HEK293T (cell line): ENCODE results near the gene SPATA6L.

ENCODE experiments used
- CTCF ChIA-PET: fragments of 350-600 bp; formaldehyde crosslinking; extraction: SDS; loops from one replicate; lab custom pipeline; 2021; ENCODE audit warnings: antibody characterized with exemption, inconsistent platforms; lab: Yijun Ruan, JAX
- POLR2A ChIA-PET: fragments of 350-600 bp; formaldehyde crosslinking; extraction: SDS; loops from one replicate; lab custom pipeline; 2020; ENCODE audit warnings: antibody characterized with exemption, inconsistent platforms; lab: Yijun Ruan, JAX
- DNase-seq: peaks from one replicate; pipeline ENCODE4 v3.0.0; 2012; ENCODE audit warnings: mixed read lengths; ENCODE audit errors: extremely low spot score
- ARNT ChIP-seq: fragments of 450-650 bp; IDR thresholded peaks from 2 replicates; pipeline ENCODE4 v1.6.1; 2017; ENCODE audit warnings: mild to moderate bottlenecking
- BHLHE40 ChIP-seq: fragments of 450-650 bp; IDR thresholded peaks from 2 replicates; pipeline ENCODE4 v1.6.1; 2016; ENCODE audit warnings: mild to moderate bottlenecking, moderate library complexity, borderline replicate concordance
- CTBP1 ChIP-seq: fragments of 450-650 bp; IDR thresholded peaks from 2 replicates; pipeline ENCODE4 v1.6.1; 2016; ENCODE audit warnings: borderline replicate concordance
- ELF4 ChIP-seq: fragments of 450-650 bp; IDR thresholded peaks from 2 replicates; pipeline ENCODE4 v1.6.1; 2017; ENCODE audit warnings: antibody characterized with exemption
- FOXA1 ChIP-seq: fragments of 450-650 bp; IDR thresholded peaks from 2 replicates; pipeline ENCODE4 v1.6.1; 2016; ENCODE audit warnings: mild to moderate bottlenecking
- FOXK2 ChIP-seq: fragments of 450-650 bp; IDR thresholded peaks from 2 replicates; pipeline ENCODE4 v1.6.1; 2016; ENCODE audit warnings: mild to moderate bottlenecking
- FOXM1 ChIP-seq: fragments of 450-650 bp; IDR thresholded peaks from 2 replicates; pipeline ENCODE4 v1.6.1; 2017; ENCODE audit warnings: mild to moderate bottlenecking, borderline replicate concordance
- HDGF ChIP-seq: fragments of 450-650 bp; IDR thresholded peaks from 2 replicates; pipeline ENCODE4 v1.6.1; 2017; ENCODE audit warnings: antibody characterized with exemption, borderline replicate concordance
- L3MBTL2 ChIP-seq: fragments of 450-650 bp; conservative IDR thresholded peaks from 2 replicates; pipeline ENCODE4 v1.6.1; 2016; ENCODE audit warnings: mild to moderate bottlenecking
- LEF1 ChIP-seq: fragments of 450-650 bp; IDR thresholded peaks from 2 replicates; pipeline ENCODE4 v1.6.1; 2017; ENCODE audit warnings: mild to moderate bottlenecking, borderline replicate concordance
- NFRKB ChIP-seq: fragments of 450-650 bp; IDR thresholded peaks from 2 replicates; pipeline ENCODE4 v1.6.1; 2016; ENCODE audit warnings: mild to moderate bottlenecking, moderate library complexity
- PKNOX1 ChIP-seq: fragments of 450-650 bp; IDR thresholded peaks from 2 replicates; pipeline ENCODE4 v1.6.1; 2016
- SP1 ChIP-seq: fragments of 450-650 bp; IDR thresholded peaks from 2 replicates; pipeline ENCODE4 v1.6.1; 2017
- SUZ12 ChIP-seq: fragments of 450-650 bp; IDR thresholded peaks from 2 replicates; pipeline ENCODE4 v1.6.1; 2016; ENCODE audit warnings: mild to moderate bottlenecking
- TARDBP ChIP-seq: fragments of 450-650 bp; IDR thresholded peaks from 2 replicates; pipeline ENCODE4 v1.6.1; 2016
- ZNF384 ChIP-seq: fragments of 450-650 bp; IDR thresholded peaks from 2 replicates; pipeline ENCODE4 v1.6.1; 2016

Gene SPATA6L

GRCh38 chr9:4603830-4604229, 62.5 kb downstream of the SPATA6L start:
- CTCF ChIA-PET = interaction anchor here (0.9 kb wide), 1 partner anchor 157 kb away, joined by 4 read pairs; no protein-coding TSS in a partner anchor
- POLR2A ChIA-PET = interaction anchor here (0.6 kb wide), 1 partner anchor 76 kb away, joined by 3 read pairs; the partner anchor contains the start of gene CDC37L1
- DNase-seq = no peak
- TF ChIP-seq ELF4 = no peak

DNA sequence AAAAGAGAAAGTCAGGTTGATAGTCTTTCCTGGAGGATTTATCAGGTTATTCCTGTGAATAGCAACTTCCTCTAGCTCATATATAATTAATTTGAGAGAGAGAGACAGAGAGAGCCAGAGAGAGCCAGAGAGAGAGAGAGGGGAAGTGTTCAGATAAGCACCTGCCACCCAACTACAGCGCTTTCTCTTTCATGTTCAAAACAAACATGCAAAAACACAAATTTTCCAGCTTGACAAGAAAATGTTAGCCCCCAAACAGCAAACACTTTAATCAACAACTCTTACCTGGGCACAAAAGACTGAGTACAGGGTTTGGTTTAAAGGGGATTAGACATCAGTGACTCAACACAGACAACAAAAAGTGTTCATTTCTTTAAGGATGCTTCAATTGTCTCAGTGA, 65.9 kb downstream of the SPATA6L start:
- CTCF ChIA-PET = no interaction called here
- POLR2A ChIA-PET = no interaction called here
- DNase-seq = no peak
- no peak for TF ChIP-seq FOXK2
- TF ChIP-seq FOXM1 = no peak
- TF ChIP-seq ARNT = no peak
- no peak for TF ChIP-seq SUZ12
- TF ChIP-seq PKNOX1 = no peak

DNA sequence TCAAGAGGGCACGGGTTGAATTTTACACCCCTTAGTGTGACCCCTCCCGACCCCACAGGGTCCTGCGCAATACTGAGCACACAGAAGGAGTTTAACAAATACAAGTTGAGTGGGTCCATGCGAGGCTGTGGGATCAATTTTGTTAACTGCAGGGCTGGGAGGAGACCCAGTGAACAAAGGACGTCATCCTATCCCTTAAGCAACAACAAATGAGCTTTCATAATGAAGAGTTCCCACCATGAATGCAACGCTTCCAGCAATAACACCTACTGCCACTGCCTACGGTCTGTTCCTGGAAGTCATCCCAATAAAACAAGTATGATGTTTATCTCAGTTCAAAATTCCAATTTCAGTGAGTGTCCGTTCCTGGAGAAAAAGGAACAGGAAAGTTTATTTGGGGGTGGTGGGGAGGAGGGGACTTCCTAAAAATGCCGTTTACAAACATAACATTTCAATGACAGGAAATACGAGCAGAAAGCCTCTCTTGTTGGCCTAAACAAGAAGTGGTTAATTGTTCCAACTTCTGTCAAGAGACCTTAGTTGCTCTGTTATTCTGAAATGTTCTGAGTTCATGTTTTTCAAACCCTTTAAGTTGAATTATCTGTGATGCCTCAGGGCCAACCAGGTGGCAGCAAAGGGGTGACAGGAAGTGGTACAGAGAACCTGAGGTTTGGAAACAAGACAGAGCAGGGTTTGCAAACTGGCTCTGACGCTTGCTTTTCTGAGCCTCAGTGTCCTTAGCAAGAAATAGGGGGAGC, 69.9 kb downstream of the SPATA6L start:
- CTCF ChIA-PET = no interaction called here
- POLR2A ChIA-PET = no interaction called here
- TF ChIP-seq FOXM1 (no peak), ELF4 (no peak), TARDBP (no peak), ZNF384 (no peak), SUZ12 (no peak), CTBP1 (no peak), LEF1 (no peak)
- DNase-seq = no peak

DNA sequence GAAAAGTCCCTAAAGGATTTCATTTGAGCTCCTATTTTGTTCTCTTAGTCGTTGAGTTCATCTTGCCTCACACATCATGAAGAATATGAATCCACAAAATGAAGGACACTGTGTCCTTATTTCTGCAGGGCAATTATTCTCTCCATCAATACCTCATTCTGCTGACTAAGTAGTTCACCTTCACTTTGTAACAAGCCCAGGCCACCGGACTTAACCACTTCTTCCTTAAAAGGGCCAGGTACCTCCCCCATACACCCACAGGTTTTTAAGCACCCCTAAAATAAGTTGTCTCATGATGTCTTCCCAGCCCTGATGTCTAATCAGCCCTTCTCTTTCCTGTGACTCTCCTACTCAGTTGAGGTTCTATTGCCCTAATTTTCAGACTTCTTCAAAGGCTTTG, 71.3 kb downstream of the SPATA6L start:
- ChIA-PET CTCF (no interaction called here), POLR2A (no interaction called here)
- TF ChIP-seq HDGF (no peak), L3MBTL2 (no peak), CTBP1 (no peak), ZNF384 (no peak), SUZ12 (no peak), PKNOX1 (no peak), NFRKB (no peak), ELF4 (no peak), FOXA1 (no peak), FOXK2 (no peak), FOXM1 (no peak), ARNT (no peak)
- no peak for DNase-seq

DNA sequence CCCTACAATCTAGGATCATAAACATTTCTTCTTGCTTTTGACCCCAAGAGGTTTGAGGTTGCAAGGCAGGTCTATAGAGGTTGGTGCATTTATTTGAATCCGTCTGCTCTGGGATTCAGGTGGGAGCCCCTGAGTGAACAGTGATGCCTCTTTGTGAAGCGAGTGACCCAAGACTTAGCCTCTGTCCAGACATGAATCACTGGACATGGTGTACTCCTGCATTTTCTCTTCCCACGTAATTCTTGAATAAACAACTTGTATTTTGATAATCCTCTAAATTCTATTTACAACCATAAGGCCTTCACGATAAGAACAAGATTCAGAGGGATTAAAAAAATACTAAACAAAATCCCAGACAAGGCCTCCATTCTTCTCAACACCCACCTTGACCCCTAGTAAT, 71.7 kb downstream of the SPATA6L start:
- DNase-seq = no peak
- ChIA-PET CTCF (no interaction called here), POLR2A (no interaction called here)
- TF ChIP-seq PKNOX1 (no peak), CTBP1 (no peak), SP1 (no peak), L3MBTL2 (no peak), HDGF (no peak), TARDBP (no peak), FOXA1 (no peak), ELF4 (no peak), NFRKB (no peak), ARNT (no peak), FOXM1 (no peak), ZNF384 (no peak), LEF1 (no peak), BHLHE40 (no peak), FOXK2 (no peak), SUZ12 (no peak)

DNA sequence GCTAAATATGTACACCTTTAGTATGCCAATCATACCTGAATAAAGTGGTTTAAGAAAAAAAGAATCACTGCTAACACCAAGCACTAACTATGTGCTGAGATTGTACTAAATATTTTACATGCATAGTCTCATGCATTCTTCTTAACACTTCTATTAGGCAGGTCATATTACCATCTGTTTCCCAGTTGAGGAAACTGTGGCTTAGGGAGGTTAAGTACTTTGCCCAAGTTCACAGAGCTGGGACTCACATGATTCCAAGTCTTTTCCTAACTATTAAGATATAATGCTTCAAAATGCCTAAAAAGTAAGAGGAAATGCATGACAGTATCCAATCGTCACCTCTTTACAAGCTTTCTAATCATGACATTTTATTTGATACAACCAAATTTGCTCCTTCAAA, 73.4 kb downstream of the SPATA6L start:
- CTCF ChIA-PET = no interaction called here
- TF ChIP-seq ARNT (no peak), SP1 (no peak), L3MBTL2 (no peak), TARDBP (no peak), BHLHE40 (no peak), SUZ12 (no peak), CTBP1 (no peak), FOXM1 (no peak), ELF4 (no peak), ZNF384 (no peak), PKNOX1 (no peak)
- POLR2A ChIA-PET = no interaction called here
- DNase-seq = no peak
